Measurements from ENCODE around the gene GRB7. TPM values are rescaled to one million over a fixed set of nuclear protein-coding genes. Genes with fewer than 3 reads are reported as not detected.

GRB7 gene
- total RNA-seq, 1 experiment from 2014 or later, result 1.7 TPM

GRCh38 chr17:39765766-39766165, 28.0 kb downstream of the GRB7 start:
- no peak for DNase-seq (ENCODE audit: extremely low read depth, low read depth)

- no peak for DNase-seq (ENCODE audit: extremely low read depth, low read depth)
These were observed 29.4 kb downstream of the GRB7 start for GRCh38 chr17:39767147-39767546.

- no peak for DNase-seq (ENCODE audit: extremely low read depth, low read depth)
These were observed 32.3 kb downstream of the GRB7 start for GRCh38 chr17:39769974-39770587.

GRCh38 chr17:39772415-39772814, 34.7 kb downstream of the GRB7 start:
- no peak for DNase-seq (ENCODE audit: extremely low read depth, low read depth)

- no peak for DNase-seq (ENCODE audit: extremely low read depth, low read depth)
These were observed 35.5 kb downstream of the GRB7 start for GRCh38 chr17:39772987-39773934.

GRCh38 chr17:39774047-39774446, 36.3 kb downstream of the GRB7 start:
- no peak for DNase-seq (ENCODE audit: extremely low read depth, low read depth)

GRCh38 chr17:39775031-39775430, 37.3 kb downstream of the GRB7 start:
- DNase-seq (ENCODE audit: extremely low read depth, low read depth), result no peak

- DNase-seq (ENCODE audit: extremely low read depth, low read depth), result no peak
These were observed 38.5 kb downstream of the GRB7 start for GRCh38 chr17:39776252-39776651.

- DNase-seq (ENCODE audit: extremely low read depth, low read depth), result no peak
These were observed 40.0 kb downstream of the GRB7 start for GRCh38 chr17:39777534-39778365.

GRCh38 chr17:39781031-39781860, 43.5 kb downstream of the GRB7 start:
- no peak for DNase-seq (ENCODE audit: extremely low read depth, low read depth)

GRCh38 chr17:39781861-39782213, 44.1 kb downstream of the GRB7 start:
- no peak for DNase-seq (ENCODE audit: extremely low read depth, low read depth)

GRCh38 chr17:39782481-39782880, 44.7 kb downstream of the GRB7 start:
- no peak for DNase-seq (ENCODE audit: extremely low read depth, low read depth)

GRCh38 chr17:39782980-39783379, 45.2 kb downstream of the GRB7 start:
- DNase-seq (ENCODE audit: extremely low read depth, low read depth), result no peak

GRCh38 chr17:39787041-39787440, 49.3 kb downstream of the GRB7 start:
- no peak for DNase-seq (ENCODE audit: extremely low read depth, low read depth)

- no peak for DNase-seq (ENCODE audit: extremely low read depth, low read depth)
These were observed 50.2 kb downstream of the GRB7 start for GRCh38 chr17:39787743-39788484.

GRCh38 chr17:39791111-39791992, 53.6 kb downstream of the GRB7 start:
- DNase-seq (ENCODE audit: extremely low read depth, low read depth), result no peak

GRCh38 chr17:39792526-39793221, 54.9 kb downstream of the GRB7 start:
- DNase-seq (ENCODE audit: extremely low read depth, low read depth), result no peak

GRCh38 chr17:39793301-39793872, 55.6 kb downstream of the GRB7 start:
- DNase-seq (ENCODE audit: extremely low read depth, low read depth), result no peak

Data from NCI-H460 (cell line).